GM13977 (cell line): ENCODE results near the gene TTC8.
A peak's percentile ranks its signal among the peaks of the same experiment; 100 is the strongest.
"Not testable (repeated sequence)": the region's sequence is repeated elsewhere in the genome, so short reads cannot be mapped to it uniquely, and the experiment has no call there.

Experiments used
- DNase-seq: peaks from one replicate; pipeline ENCODE4 v3.0.0; 2012; ENCODE audit warnings: low spot score
- in situ Hi-C: fragments of 300-500 bp; cut with MboI; formaldehyde crosslinking; loops from one replicate; pipeline ENCODE4 v1.12.0; 2022; ENCODE audit warnings: low sequenced_read_pairs, low pct_unique_long_range_greater_than_20kb, mixed read lengths, inconsistent platforms; ENCODE audit not compliant: unreplicated experiment
- TF ChIP-seq, protein P1 (sequence below): IDR thresholded peaks from 2 replicates; pipeline ENCODE4 v1.5.1; 2012; ENCODE audit warnings: mild to moderate bottlenecking, control low read depth; ENCODE audit not compliant: insufficient read depth; ENCODE audit errors: extremely low read depth, missing control alignments

TTC8 gene

GRCh38 chr14:88824314-88825077, at the start of gene TTC8:
Gene TTC8, plus strand, starts transcription at chr14:88824651. Its CDS starts 57 bp downstream, at chr14:88824708.
- in situ Hi-C loops = no loop called here
- peak; percentile 88 for DNase-seq
- TF ChIP-seq, protein P1, sequence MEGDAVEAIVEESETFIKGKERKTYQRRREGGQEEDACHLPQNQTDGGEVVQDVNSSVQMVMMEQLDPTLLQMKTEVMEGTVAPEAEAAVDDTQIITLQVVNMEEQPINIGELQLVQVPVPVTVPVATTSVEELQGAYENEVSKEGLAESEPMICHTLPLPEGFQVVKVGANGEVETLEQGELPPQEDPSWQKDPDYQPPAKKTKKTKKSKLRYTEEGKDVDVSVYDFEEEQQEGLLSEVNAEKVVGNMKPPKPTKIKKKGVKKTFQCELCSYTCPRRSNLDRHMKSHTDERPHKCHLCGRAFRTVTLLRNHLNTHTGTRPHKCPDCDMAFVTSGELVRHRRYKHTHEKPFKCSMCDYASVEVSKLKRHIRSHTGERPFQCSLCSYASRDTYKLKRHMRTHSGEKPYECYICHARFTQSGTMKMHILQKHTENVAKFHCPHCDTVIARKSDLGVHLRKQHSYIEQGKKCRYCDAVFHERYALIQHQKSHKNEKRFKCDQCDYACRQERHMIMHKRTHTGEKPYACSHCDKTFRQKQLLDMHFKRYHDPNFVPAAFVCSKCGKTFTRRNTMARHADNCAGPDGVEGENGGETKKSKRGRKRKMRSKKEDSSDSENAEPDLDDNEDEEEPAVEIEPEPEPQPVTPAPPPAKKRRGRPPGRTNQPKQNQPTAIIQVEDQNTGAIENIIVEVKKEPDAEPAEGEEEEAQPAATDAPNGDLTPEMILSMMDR = no peak

GRCh38 chr14:88775532-88775931, 48.9 kb upstream of the TTC8 start:
- DNase-seq = no peak
- TF ChIP-seq, protein P1 = no peak
- in situ Hi-C loops = no loop called here

- in situ Hi-C loops = no loop called here
- TF ChIP-seq, protein P1 = no peak
- DNase-seq = no peak
These were observed 38.5 kb upstream of the TTC8 start for GRCh38 chr14:88785911-88786310.

GRCh38 chr14:88786715-88787114, 37.7 kb upstream of the TTC8 start:
- DNase-seq = no peak
- TF ChIP-seq, protein P1 = no peak
- in situ Hi-C loops = no loop called here

GRCh38 chr14:88789573-88789972, 34.9 kb upstream of the TTC8 start:
- in situ Hi-C loops, DNase-seq: not testable (repeated sequence)

DNA sequence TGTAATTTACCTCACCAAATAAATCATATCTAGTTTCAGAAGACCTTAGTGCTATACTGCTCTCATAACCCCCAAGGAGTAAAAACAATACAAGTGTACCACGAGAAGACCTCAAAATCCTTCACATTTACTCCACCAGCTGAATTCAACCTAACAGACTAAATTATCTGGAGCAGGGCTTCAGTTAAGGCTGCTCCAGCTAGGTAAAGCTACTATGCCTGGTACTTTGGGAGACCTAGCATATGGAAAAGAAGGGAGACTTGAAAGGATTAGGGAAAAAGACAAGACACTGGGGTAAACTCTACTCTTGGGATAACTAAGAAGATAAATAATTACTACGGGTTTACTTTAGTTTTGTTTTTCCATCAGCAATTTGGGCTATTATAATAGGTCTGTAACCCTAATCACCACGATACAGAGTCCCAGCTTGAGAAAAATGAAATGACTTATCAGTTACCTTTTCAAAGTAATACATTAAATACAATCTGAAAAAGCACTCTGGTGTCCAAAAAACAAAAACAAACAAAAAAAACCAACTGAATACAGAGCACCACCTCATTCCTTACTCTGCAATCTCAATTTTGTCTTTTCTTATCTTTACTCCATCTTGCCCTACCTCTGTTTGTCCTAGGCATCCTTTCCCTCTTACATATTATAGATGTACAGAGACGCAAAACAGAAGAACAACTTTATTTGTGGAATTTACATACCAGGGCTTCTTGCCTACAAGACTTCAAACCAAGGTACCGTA, 33.8 kb upstream of the TTC8 start:
- in situ Hi-C loops = no loop called here
- no peak for DNase-seq
- TF ChIP-seq, protein P1 = no peak

GRCh38 chr14:88791252-88791621, 33.2 kb upstream of the TTC8 start:
- DNase-seq = no peak
- TF ChIP-seq, protein P1 = no peak
- in situ Hi-C loops = no loop called here
